GM12878 (cell line): ENCODE data around the gene UCKL1. TPM values are rescaled to one million over a fixed set of nuclear protein-coding genes. Genes with fewer than 3 reads are reported as not detected.
A peak's percentile ranks its signal among the peaks of the same experiment; 100 is the strongest.

ENCODE experiments used
- CHD2 ChIP-seq: IDR thresholded peaks from 2 replicates; pipeline ENCODE4 v1.6.1; 2011; ENCODE audit warnings: low read depth, low read length, improper control_type of control experiment, borderline replicate concordance
- KAT2A ChIP-seq: conservative IDR thresholded peaks from 2 replicates; pipeline ENCODE4 v1.6.1; 2011; ENCODE audit warnings: low read depth, low read length; ENCODE audit not compliant: control insufficient read depth
- MEF2A ChIP-seq: IDR thresholded peaks from 2 replicates; pipeline ENCODE4 v1.6.1; 2011; ENCODE audit warnings: low read depth, mild to moderate bottlenecking, low read length, moderate library complexity; ENCODE audit not compliant: insufficient read depth
- MYC ChIP-seq: IDR thresholded peaks from 2 replicates; pipeline ENCODE4 v1.6.1; 2011; ENCODE audit warnings: mild to moderate bottlenecking, low read length, moderate library complexity, inconsistent platforms; ENCODE audit not compliant: insufficient read depth, insufficient replicate concordance, insufficient read length, severe bottlenecking
- RFX5 ChIP-seq: IDR thresholded peaks from 2 replicates; pipeline ENCODE4 v1.6.1; 2011; ENCODE audit warnings: low read depth, low read length, improper control_type of control experiment
- ZBED1 ChIP-seq: IDR thresholded peaks from 2 replicates; pipeline ENCODE4 v1.6.1; 2016; ENCODE audit warnings: borderline replicate concordance
- ZNF622 ChIP-seq: fragments of 450-650 bp; IDR thresholded peaks from 2 replicates; pipeline ENCODE4 v1.6.1; 2017; ENCODE audit warnings: mild to moderate bottlenecking, inconsistent platforms
- polyA plus RNA-seq, 11 experiments: library from polyadenylated mRNA; depleted of rRNA in 4 of 11; unstranded in 6 of 11; stranded (reverse) in 5 of 11; fragments of >200 nt; fragmentation: Nextera tagmentation in 4 of 11; fragmentation: Illumina TruSeq in 1 of 11; extraction: Ambion mirVana in 4 of 11; extraction: Trizol in 1 of 11; gene quantifications; 1 replicate in 1 of 11; 2 replicates in 10 of 11; pipeline versions ENCODE4 v1.2.1 to v1.2.3, GENCODE V29; 2011 to 2016; ENCODE audit warnings: inconsistent platforms in 2 of 11, missing spikeins in 2 of 11, low read depth in 1 of 11
- total RNA-seq, 4 experiments: library from RNA; depleted of rRNA in 3 of 4; stranded (reverse); fragments of >200 nt in 3 of 4; fragmentation: Illumina TruSeq in 1 of 4; extraction: Trizol in 1 of 4; gene quantifications; 2 replicates each; pipeline versions ENCODE4 v1.2.1 to v1.2.3, GENCODE V29; 2013 to 2021
- TF ChIP-seq, protein P1 (sequence below): fragments of 450-650 bp; IDR thresholded peaks from 2 replicates; pipeline ENCODE4 v1.6.1; 2017; ENCODE audit warnings: borderline replicate concordance
- TF ChIP-seq, protein P2 (sequence below), 3 experiments: IDR thresholded peaks in 2 of 3; conservative IDR thresholded peaks in 1 of 3; 2 replicates each; pipeline ENCODE4 v1.5.1; 2011; ENCODE audit warnings: low read depth in 3 of 3, low read length in 3 of 3, mild to moderate bottlenecking in 3 of 3, control low read depth in 2 of 3, moderate library complexity in 2 of 3, inconsistent platforms in 1 of 3, mixed read lengths in 1 of 3; ENCODE audit not compliant: control insufficient read depth in 2 of 3, insufficient read depth in 1 of 3; ENCODE audit errors: extremely low read depth in 1 of 3
- TF ChIP-seq, protein P3 (sequence below): fragments of 450-650 bp; IDR thresholded peaks from 2 replicates; pipeline ENCODE4 v1.6.1; 2016; ENCODE audit warnings: mild to moderate bottlenecking
- TF ChIP-seq, protein P4 (sequence below): IDR thresholded peaks from 2 replicates; pipeline ENCODE4 v1.6.1; 2012; ENCODE audit warnings: improper control_type of control experiment, low read depth, low read length; ENCODE audit not compliant: insufficient replicate concordance
- TF ChIP-seq, protein P5 (sequence below): fragments of 450-650 bp; formaldehyde crosslinking; IDR thresholded peaks from 2 replicates; pipeline ENCODE4 v1.4.0; 2022; ENCODE audit warnings: mild to moderate bottlenecking, moderate library complexity
- TF ChIP-seq, protein P6 (sequence below): IDR thresholded peaks from 2 replicates; pipeline ENCODE4 v1.6.1; 2012; ENCODE audit warnings: low read depth, low read length, improper control_type of control experiment

The UCKL1 gene
- total and polyA plus RNA-seq, 10 of the 15 experiments (the other 5 are each of a cell fraction or from before 2014, with no cell fraction given), result 2.4 to 36.3 (median 24.8) TPM

DNA sequence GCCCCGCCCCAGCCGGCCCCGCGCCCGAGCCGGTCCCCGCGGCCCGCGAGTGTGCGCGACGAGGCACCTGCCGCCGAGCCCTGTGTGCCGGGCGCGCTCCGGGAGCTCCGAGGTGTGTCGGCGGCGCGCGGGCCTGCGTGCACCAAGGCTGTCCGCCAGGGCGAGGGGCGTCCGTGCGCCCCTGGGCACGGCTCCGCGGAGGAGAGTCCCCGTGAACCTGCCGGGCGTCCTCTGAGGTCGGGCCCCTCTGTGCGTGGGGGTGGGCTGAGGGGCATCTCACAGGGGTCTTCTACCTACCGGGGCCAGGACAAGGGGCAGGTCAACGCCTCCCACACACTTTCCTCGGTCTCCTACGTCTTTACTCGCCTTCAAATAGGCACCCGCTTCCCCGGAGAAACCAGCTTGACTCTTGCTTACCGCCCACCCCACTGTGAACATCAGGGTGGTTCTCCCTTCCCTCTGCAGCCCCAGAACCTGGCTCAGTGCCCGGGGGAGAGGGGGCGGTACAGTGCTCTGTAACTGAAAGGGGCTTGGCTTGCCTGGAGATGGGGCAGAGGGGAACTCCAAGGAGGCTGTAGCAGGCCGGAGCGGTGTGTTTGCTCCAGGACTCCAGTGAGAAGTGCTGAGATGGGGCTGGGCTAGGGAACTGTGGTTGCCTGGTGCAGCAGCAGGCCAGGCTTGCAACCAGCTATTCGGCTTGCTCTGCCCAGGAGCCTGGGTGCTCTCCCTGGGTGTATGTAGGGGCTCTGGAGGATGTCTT lies 23.5 kb upstream of the UCKL1 start, which contains the start of gene SAMD10 (continued):
- TF ChIP-seq, protein P1, sequence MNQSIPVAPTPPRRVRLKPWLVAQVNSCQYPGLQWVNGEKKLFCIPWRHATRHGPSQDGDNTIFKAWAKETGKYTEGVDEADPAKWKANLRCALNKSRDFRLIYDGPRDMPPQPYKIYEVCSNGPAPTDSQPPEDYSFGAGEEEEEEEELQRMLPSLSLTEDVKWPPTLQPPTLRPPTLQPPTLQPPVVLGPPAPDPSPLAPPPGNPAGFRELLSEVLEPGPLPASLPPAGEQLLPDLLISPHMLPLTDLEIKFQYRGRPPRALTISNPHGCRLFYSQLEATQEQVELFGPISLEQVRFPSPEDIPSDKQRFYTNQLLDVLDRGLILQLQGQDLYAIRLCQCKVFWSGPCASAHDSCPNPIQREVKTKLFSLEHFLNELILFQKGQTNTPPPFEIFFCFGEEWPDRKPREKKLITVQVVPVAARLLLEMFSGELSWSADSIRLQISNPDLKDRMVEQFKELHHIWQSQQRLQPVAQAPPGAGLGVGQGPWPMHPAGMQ, result no peak
- TF ChIP-seq MEF2A, result 0 out of 2 replicates have a peak, but pooled peaks have one; percentile 20
- peak; percentile 67; the same call in 1 of the 2 replicates for TF ChIP-seq ZBED1
- TF ChIP-seq, protein P2, sequence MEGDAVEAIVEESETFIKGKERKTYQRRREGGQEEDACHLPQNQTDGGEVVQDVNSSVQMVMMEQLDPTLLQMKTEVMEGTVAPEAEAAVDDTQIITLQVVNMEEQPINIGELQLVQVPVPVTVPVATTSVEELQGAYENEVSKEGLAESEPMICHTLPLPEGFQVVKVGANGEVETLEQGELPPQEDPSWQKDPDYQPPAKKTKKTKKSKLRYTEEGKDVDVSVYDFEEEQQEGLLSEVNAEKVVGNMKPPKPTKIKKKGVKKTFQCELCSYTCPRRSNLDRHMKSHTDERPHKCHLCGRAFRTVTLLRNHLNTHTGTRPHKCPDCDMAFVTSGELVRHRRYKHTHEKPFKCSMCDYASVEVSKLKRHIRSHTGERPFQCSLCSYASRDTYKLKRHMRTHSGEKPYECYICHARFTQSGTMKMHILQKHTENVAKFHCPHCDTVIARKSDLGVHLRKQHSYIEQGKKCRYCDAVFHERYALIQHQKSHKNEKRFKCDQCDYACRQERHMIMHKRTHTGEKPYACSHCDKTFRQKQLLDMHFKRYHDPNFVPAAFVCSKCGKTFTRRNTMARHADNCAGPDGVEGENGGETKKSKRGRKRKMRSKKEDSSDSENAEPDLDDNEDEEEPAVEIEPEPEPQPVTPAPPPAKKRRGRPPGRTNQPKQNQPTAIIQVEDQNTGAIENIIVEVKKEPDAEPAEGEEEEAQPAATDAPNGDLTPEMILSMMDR (IDR thresholded peaks at IDR 0.05 in 2 of 3, conservative IDR thresholded peaks at IDR 0.05 in 1 of 3; ENCODE audit: control insufficient read depth in 2 of 3, extremely low read depth in 1 of 3, insufficient read depth in 1 of 3, low read depth in 3 of 3, low read length in 3 of 3), result no peak; a peak in 1 of 6 replicates
- TF ChIP-seq, protein P3, sequence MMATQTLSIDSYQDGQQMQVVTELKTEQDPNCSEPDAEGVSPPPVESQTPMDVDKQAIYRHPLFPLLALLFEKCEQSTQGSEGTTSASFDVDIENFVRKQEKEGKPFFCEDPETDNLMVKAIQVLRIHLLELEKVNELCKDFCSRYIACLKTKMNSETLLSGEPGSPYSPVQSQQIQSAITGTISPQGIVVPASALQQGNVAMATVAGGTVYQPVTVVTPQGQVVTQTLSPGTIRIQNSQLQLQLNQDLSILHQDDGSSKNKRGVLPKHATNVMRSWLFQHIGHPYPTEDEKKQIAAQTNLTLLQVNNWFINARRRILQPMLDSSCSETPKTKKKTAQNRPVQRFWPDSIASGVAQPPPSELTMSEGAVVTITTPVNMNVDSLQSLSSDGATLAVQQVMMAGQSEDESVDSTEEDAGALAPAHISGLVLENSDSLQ, result no peak
- no peak for TF ChIP-seq CHD2
- no peak for TF ChIP-seq MYC
- TF ChIP-seq, protein P4, sequence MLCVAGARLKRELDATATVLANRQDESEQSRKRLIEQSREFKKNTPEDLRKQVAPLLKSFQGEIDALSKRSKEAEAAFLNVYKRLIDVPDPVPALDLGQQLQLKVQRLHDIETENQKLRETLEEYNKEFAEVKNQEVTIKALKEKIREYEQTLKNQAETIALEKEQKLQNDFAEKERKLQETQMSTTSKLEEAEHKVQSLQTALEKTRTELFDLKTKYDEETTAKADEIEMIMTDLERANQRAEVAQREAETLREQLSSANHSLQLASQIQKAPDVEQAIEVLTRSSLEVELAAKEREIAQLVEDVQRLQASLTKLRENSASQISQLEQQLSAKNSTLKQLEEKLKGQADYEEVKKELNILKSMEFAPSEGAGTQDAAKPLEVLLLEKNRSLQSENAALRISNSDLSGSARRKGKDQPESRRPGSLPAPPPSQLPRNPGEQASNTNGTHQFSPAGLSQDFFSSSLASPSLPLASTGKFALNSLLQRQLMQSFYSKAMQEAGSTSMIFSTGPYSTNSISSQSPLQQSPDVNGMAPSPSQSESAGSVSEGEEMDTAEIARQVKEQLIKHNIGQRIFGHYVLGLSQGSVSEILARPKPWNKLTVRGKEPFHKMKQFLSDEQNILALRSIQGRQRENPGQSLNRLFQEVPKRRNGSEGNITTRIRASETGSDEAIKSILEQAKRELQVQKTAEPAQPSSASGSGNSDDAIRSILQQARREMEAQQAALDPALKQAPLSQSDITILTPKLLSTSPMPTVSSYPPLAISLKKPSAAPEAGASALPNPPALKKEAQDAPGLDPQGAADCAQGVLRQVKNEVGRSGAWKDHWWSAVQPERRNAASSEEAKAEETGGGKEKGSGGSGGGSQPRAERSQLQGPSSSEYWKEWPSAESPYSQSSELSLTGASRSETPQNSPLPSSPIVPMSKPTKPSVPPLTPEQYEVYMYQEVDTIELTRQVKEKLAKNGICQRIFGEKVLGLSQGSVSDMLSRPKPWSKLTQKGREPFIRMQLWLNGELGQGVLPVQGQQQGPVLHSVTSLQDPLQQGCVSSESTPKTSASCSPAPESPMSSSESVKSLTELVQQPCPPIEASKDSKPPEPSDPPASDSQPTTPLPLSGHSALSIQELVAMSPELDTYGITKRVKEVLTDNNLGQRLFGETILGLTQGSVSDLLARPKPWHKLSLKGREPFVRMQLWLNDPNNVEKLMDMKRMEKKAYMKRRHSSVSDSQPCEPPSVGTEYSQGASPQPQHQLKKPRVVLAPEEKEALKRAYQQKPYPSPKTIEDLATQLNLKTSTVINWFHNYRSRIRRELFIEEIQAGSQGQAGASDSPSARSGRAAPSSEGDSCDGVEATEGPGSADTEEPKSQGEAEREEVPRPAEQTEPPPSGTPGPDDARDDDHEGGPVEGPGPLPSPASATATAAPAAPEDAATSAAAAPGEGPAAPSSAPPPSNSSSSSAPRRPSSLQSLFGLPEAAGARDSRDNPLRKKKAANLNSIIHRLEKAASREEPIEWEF, result no peak
- TF ChIP-seq KAT2A, result no peak
- TF ChIP-seq ZNF622, result no peak
- TF ChIP-seq, protein P5, sequence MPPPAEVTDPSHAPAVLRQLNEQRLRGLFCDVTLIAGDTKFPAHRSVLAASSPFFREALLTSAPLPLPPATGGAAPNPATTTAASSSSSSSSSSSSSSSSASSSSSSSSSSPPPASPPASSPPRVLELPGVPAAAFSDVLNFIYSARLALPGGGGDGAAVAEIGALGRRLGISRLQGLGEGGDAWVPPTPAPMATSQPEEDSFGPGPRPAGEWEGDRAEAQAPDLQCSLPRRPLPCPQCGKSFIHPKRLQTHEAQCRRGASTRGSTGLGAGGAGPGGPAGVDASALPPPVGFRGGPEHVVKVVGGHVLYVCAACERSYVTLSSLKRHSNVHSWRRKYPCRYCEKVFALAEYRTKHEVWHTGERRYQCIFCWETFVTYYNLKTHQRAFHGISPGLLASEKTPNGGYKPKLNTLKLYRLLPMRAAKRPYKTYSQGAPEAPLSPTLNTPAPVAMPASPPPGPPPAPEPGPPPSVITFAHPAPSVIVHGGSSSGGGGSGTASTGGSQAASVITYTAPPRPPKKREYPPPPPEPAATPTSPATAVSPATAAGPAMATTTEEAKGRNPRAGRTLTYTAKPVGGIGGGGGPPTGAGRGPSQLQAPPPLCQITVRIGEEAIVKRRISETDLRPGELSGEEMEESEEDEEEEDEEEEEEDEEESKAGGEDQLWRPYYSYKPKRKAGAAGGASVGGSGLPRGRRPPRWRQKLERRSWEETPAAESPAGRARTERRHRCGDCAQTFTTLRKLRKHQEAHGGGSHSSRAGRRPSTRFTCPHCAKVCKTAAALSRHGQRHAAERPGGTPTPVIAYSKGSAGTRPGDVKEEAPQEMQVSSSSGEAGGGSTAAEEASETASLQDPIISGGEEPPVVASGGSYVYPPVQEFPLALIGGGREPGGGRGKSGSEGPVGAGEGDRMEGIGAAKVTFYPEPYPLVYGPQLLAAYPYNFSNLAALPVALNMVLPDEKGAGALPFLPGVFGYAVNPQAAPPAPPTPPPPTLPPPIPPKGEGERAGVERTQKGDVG (CRISPR knock-in tag), result no peak
- TF ChIP-seq RFX5, result no peak
- TF ChIP-seq, protein P6, sequence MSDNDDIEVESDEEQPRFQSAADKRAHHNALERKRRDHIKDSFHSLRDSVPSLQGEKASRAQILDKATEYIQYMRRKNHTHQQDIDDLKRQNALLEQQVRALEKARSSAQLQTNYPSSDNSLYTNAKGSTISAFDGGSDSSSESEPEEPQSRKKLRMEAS, result no peak
